ENCODE measurements around the gene TRMT10A. TPM values are rescaled to one million over a fixed set of nuclear protein-coding genes. Genes with fewer than 3 reads are reported as not detected.

Gene TRMT10A
- total and polyA plus RNA-seq, 2 experiments from 2014 or later = 4.7 to 5.3 TPM

GRCh38 chr4:99510721-99511120, 53.1 kb downstream of the TRMT10A start, which contains the start of gene C4orf17:
Gene C4orf17, plus strand, starts transcription at chr4:99511021. Its CDS starts 2,061 bp downstream, at chr4:99513082.
- Histone ChIP-seq H3F3A (replicated peaks; ENCODE audit: low read depth) (no peaks in the 10 kb centered on the region), H3K27ac (ENCODE audit: low read depth) (no peak within 1 kb of the TSS), H2AFZ (no peak within 1 kb of the TSS), H4K20me1 (replicated peaks; ENCODE audit: insufficient read depth) (no peaks in the 10 kb centered on the region), H3K4me2 (no peak within 1 kb of the TSS), H3K79me2 (replicated peaks; ENCODE audit: insufficient read depth) (no peaks in the 10 kb centered on the region), H3K9me2 (ENCODE audit: insufficient read depth) (peaks cover 11% of the 10 kb centered on the region), H3K4me3 (no peak within 1 kb of the TSS), H3K36me3 (ENCODE audit: insufficient read depth) (no peaks in the 10 kb centered on the region), H3K4me1 (ENCODE audit: insufficient read depth) (no peaks in the 10 kb centered on the region), H3K27me3 (ENCODE audit: insufficient read depth) (no peaks in the 10 kb centered on the region)
- H3K36me3 Mint-ChIP-seq (ENCODE audit: low read depth) = no peaks in the 10 kb centered on the region
- TF ChIP-seq JUNB (IDR thresholded peaks at IDR 0.05; ENCODE audit: unreplicated experiment) (no peak), POLR2AphosphoS5 (IDR thresholded peaks at IDR 0.05; ENCODE audit: low read depth) (no peak), ZNF331 (CRISPR knock-in tag; IDR thresholded peaks at IDR 0.05; ENCODE audit: low read depth) (no peak)
- H3K27ac Mint-ChIP-seq = peak within 1 kb of the TSS; percentile 77; the same call in 1 of the 2 replicates
- DNase-seq (ENCODE audit: low spot score) = no peak
- no peak for ATAC-seq
- no peak within 1 kb of the TSS for H3K4me3 Mint-ChIP-seq
- H3K27me3 Mint-ChIP-seq (ENCODE audit: insufficient read depth, low read depth, poor library complexity) = no peaks in the 10 kb centered on the region
- no peaks in the 10 kb centered on the region for H3K4me1 Mint-ChIP-seq
- peaks cover 2% of the 10 kb centered on the region; the same call in 1 of the 3 replicates for H3K9me3 Mint-ChIP-seq

DNA sequence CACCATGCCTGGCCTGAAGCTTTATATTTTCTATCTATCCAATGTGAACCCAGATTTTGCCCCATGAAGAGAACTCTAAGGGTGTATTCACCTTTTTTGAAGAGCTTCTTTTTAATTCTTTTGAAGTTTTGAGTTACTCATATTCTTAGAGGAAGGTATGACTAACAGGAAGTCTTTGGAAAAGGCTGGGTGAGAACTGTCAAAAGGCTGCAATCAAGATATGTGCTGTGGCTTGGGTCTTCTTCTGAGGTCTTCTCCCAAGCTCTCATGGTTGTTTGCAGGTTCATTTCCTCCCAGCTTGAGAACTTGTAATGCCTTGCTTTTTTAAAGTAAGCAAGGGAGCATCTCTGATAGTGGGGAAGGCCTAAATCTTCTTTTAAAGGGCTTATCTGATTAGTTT, 56.1 kb downstream of the TRMT10A start:
- ATAC-seq = no peak
- no peak overlapping the region for H3K27ac ChIP-seq (ENCODE audit: low read depth)
- no peaks in the 10 kb centered on the region for H3K4me1 ChIP-seq (ENCODE audit: insufficient read depth)
- Mint-ChIP-seq H3K36me3 (ENCODE audit: low read depth) (no peaks in the 10 kb centered on the region), H3K27me3 (ENCODE audit: insufficient read depth, low read depth, poor library complexity) (peaks cover 3% of the 10 kb centered on the region), H3K4me3 (no peak overlapping the region), H3K27ac (no peak overlapping the region), H3K9me3 (peaks cover 2% of the 10 kb centered on the region; the same call in 2 of the 3 replicates), H3K4me1 (peaks cover 3% of the 10 kb centered on the region; the same call in 2 of the 3 replicates)
- no peak for TF ChIP-seq CREB1 (CRISPR knock-in tag; IDR thresholded peaks at IDR 0.05; ENCODE audit: low read depth)
- TF ChIP-seq, protein P1, sequence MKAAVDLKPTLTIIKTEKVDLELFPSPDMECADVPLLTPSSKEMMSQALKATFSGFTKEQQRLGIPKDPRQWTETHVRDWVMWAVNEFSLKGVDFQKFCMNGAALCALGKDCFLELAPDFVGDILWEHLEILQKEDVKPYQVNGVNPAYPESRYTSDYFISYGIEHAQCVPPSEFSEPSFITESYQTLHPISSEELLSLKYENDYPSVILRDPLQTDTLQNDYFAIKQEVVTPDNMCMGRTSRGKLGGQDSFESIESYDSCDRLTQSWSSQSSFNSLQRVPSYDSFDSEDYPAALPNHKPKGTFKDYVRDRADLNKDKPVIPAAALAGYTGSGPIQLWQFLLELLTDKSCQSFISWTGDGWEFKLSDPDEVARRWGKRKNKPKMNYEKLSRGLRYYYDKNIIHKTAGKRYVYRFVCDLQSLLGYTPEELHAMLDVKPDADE (IDR thresholded peaks at IDR 0.05) = no peak
- TF ChIP-seq STAT1 (IDR thresholded peaks at IDR 0.05; ENCODE audit: unreplicated experiment) = no peak
- TF ChIP-seq, protein P2, sequence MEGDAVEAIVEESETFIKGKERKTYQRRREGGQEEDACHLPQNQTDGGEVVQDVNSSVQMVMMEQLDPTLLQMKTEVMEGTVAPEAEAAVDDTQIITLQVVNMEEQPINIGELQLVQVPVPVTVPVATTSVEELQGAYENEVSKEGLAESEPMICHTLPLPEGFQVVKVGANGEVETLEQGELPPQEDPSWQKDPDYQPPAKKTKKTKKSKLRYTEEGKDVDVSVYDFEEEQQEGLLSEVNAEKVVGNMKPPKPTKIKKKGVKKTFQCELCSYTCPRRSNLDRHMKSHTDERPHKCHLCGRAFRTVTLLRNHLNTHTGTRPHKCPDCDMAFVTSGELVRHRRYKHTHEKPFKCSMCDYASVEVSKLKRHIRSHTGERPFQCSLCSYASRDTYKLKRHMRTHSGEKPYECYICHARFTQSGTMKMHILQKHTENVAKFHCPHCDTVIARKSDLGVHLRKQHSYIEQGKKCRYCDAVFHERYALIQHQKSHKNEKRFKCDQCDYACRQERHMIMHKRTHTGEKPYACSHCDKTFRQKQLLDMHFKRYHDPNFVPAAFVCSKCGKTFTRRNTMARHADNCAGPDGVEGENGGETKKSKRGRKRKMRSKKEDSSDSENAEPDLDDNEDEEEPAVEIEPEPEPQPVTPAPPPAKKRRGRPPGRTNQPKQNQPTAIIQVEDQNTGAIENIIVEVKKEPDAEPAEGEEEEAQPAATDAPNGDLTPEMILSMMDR (conservative IDR thresholded peaks at IDR 0.05; ENCODE audit: low read depth in 2 of 2) = no peak
- TF ChIP-seq ZNF462 (CRISPR knock-in tag; IDR thresholded peaks at IDR 0.05) = no peak
- no peak overlapping the region for H3K4me2 ChIP-seq
- peaks cover 17% of the 10 kb centered on the region for H3K9me2 ChIP-seq (ENCODE audit: insufficient read depth)
- H3K79me2 ChIP-seq (replicated peaks; ENCODE audit: insufficient read depth) = no peaks in the 10 kb centered on the region
- H3K36me3 ChIP-seq (ENCODE audit: insufficient read depth) = no peaks in the 10 kb centered on the region
- H4K20me1 ChIP-seq (replicated peaks; ENCODE audit: insufficient read depth) = no peaks in the 10 kb centered on the region
- H2AFZ ChIP-seq = no peak overlapping the region
- H3K27me3 ChIP-seq (ENCODE audit: insufficient read depth) = no peaks in the 10 kb centered on the region
- DNase-seq (ENCODE audit: low spot score) = no peak
- no peaks in the 10 kb centered on the region for H3F3A ChIP-seq (replicated peaks; ENCODE audit: low read depth)
- no peak overlapping the region for H3K4me3 ChIP-seq

Data from GM23338 (cell line).